GM20000 (cell line): ENCODE data around the gene MRPL33.
"Not testable (repeated sequence)": the region's sequence is repeated elsewhere in the genome, so short reads cannot be mapped to it uniquely, and the experiment has no call there.

ENCODE experiments used
- DNase-seq: peaks from one replicate; pipeline ENCODE4 v3.0.0; 2012; ENCODE audit warnings: low spot score
- TF ChIP-seq, protein P1 (sequence below): IDR thresholded peaks from 2 replicates; pipeline ENCODE4 v1.5.1; 2012; ENCODE audit warnings: mild to moderate bottlenecking, control low read depth; ENCODE audit errors: extremely low read depth, missing control alignments

MRPL33 gene

DNA sequence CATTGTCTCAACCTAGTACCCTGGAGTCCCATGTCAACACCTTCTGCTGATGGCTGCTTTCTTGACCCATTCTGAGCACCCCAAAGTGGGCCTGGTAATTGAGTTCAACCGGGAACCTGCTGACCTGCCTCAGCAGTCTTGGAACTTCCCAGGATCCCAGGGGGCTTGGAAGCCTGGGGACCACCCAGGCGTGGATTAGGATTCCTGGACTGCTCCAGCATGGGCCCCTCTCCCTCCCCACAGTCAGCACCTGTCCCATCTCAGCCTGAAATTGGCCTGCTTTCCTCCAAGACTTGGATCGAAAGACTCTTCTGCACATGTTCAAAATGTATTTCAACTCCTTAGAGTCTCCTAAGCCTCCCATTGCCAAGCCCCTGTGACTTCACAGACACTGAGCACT lies 15.4 kb upstream of the MRPL33 start:
- TF ChIP-seq, protein P1, sequence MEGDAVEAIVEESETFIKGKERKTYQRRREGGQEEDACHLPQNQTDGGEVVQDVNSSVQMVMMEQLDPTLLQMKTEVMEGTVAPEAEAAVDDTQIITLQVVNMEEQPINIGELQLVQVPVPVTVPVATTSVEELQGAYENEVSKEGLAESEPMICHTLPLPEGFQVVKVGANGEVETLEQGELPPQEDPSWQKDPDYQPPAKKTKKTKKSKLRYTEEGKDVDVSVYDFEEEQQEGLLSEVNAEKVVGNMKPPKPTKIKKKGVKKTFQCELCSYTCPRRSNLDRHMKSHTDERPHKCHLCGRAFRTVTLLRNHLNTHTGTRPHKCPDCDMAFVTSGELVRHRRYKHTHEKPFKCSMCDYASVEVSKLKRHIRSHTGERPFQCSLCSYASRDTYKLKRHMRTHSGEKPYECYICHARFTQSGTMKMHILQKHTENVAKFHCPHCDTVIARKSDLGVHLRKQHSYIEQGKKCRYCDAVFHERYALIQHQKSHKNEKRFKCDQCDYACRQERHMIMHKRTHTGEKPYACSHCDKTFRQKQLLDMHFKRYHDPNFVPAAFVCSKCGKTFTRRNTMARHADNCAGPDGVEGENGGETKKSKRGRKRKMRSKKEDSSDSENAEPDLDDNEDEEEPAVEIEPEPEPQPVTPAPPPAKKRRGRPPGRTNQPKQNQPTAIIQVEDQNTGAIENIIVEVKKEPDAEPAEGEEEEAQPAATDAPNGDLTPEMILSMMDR, result no peak
- no peak for DNase-seq

DNA sequence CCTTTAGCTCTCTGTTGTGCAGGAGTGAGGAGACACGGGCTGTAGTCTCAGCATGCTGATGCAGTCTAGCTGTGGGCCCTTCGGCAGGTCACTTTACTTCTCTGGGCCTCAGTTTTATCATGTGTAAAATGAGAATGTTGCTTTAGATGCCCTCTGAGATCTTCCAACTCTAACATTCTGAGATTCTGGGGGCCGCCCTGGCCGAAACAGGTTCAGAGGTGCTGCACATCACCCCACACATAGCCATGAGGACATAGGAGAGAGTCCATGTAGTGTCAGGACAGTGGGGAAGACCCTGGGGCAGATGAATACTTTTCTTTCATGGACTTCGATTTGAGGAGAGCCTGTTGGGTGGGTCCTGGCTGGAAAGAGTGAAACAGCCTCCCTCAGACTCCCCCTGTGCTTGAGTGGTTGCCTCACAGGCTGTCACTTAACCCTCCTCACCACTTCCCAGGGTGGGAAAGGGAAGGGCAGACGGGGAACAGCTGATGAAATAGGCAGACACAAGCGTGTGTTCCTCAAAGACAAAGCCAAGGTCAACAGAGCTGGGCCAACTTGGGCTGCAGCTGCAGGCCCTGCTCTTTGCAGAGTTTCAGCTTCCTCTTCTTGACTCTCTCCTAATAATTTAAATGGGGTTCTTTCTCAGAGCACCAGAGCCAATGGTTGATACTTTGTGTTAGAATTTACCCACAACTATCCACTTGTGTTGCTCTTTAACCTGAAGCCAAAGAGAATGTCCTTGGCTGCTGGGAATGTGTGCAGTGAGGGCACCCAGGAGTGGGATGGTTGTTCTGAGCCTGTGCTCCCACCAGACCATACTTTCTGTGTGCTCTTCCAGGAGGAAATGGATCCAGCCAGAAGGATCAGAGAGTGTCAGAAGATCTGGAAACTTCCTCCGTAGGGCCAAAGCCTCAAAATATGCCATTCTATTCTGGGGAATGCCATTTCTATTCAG lies 14.7 kb upstream of the MRPL33 start:
- TF ChIP-seq, protein P1, result no peak
- DNase-seq, result no peak

DNA sequence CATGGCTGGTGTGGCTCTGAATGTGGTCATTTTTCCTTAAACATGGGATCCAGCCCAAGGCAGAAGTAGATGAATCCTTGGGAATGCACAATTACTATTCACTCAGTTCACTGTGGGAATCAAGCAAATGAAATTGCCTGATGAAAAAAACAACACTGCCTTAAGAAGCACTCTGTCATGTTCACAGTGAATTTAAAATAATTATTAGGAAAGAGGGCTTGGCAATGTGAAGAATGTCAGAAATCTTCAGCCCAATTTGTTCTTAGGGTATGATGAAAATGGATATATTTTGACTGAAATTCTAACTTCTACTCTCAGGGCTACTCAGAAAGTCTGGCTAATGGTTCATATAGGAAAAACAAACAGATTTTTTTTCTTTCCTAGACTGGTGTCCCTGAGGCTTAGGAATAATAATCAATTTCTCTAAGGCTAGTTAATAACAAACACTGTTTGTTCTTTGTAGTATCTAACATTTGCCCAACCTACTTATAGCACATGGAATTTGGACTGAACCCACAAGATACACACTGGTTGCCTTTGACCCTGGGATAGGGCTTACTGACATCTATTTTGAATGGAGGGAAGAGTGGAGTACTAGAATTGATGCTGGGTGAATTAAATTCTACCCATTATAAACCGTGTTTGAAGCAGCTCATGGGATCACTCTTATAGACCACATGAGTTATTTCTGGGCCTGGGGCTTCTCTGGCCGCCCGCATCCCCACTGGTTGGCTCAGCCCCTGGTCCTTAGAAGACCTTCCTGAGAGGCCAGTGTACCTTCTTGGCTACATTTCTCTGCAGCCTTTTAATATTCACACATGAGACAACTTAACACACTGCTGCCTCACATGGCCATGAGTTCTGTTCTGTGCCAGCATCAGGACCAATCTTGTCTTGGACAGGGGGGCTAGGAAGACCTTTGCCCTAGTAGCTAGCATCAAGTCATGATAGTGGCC lies 8.3 kb upstream of the MRPL33 start:
- TF ChIP-seq, protein P1, result no peak
- DNase-seq, result no peak

DNA sequence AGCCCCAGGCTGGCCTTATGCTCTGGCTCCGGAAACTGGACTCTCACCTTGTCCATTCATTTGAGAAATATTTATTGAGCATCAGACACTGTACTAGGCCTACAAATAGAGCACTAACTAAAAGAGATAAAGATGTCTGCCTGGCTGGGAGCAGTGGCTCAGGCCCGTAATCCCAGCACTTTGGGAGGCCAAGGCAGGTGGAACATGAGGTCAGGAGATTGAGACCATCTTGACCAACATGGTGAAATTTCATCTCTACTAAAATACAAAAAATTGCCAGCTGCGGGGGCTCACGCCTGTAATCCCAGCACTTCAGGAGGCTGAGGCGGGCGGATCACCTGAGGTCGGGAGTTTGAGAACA lies 7.6 kb upstream of the MRPL33 start:
- DNase-seq, result no peak
- TF ChIP-seq, protein P1, result no peak

DNA sequence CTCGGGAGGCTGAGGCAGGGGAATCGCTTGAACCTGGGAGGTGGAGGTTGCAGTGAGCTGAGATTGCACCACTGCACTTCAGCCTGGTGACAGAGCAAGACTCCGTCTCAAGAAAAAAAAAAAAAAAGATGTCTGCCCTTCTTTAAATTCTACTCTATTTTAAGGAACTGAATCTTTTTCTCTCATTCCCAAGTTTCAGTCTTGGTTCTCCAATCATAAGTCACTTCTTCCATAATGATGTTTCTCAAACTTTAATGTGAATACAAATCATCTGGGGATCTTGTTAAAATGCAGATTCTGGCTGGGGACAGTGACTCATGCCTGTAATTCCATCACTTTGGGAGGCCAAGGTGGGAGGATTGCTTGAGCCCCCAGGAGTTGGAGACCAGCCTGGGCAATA lies 7.0 kb upstream of the MRPL33 start:
- DNase-seq, result not testable (repeated sequence)

DNA sequence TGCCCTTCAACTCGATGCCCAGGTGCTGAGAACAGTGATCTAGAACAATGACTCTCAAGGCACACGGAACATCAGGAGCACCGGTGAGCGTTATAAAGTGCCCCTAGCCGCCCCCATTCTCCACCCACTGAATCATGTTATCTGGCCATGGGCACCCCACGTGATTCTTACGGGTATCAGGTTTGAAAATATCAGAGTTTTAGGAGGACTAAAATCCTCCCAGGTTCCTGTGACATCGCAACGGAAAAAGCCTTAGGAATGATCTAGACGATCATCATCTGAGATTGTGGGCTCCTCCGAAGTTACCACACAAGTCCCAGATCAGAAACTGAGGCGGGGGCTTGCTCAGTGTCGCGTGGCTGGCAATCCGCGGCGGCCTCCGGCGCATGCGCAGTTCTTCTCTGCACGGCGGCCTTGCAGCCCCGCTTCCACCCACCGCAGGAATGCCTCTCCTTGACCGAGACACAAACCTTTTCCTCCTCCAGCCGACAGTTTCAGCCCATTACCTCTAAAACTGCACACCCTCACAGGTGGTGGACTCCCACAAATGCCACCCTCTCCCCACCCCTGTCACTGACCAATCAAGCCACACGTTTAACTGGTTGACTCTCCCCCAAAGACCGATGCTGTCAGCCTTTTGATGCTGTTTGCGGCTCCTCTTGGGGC lies 5.8 kb upstream of the MRPL33 start:
- DNase-seq, result peak; percentile 41
- TF ChIP-seq, protein P1, result no peak

DNA sequence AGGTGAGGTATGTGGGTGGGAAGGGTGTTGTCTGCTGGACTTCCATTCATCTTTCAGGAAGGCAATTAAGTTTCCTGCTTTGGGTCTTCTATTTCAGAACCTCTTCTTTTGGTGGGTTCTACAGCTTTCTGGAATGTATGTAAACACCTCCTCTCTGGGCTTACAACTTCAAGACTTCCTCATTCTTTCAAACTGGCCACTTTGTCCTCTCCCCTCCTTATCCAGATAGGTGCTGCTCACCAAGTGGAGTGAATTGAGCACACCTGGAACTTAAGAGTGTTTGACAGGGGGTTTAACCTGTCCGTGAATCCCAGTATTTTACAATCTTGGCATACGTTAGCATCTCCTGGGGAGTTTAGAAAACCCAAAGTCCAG lies 5.2 kb upstream of the MRPL33 start:
- DNase-seq, result no peak
- TF ChIP-seq, protein P1, result no peak
